ENCODE data around the gene FOXI2. TPM values are rescaled to one million over a fixed set of nuclear protein-coding genes. Genes with fewer than 3 reads are reported as not detected.

The FOXI2 gene
- total RNA-seq, result not detected

GRCh38 chr10:127736915-127737562 lies at the start of gene FOXI2:
Gene FOXI2, plus strand, starts transcription at chr10:127737185. Its CDS starts 89 bp downstream, at chr10:127737274.

Other genes starting within 250 kb of the FOXI2 start
- gene NPS, start 187.9 kb upstream of the FOXI2 start, total RNA-seq, result not detected
- not detected for gene CLRN3, start 155.8 kb downstream of the FOXI2 start, total RNA-seq
- gene PTPRE, start 169.9 kb downstream of the FOXI2 start, total RNA-seq, result 12.6 TPM